Amygdala (tissue), 56 donors: ENCODE data around the gene ABCA8.
A peak's percentile ranks its signal among the peaks of the same experiment; 100 is the strongest.
"Not testable (repeated sequence)": the region's sequence is repeated elsewhere in the genome, so short reads cannot be mapped to it uniquely, and the experiment has no call there.

ENCODE experiments used
- DNase-seq, 56 donors: peaks; one replicate each; lab custom pipeline; 2025; lab: John Stamatoyannopoulos, UW

The ABCA8 gene

GRCh38 chr17:68944435-68945035 is 10.7 kb downstream of the ABCA8 start:
- no peak for DNase-seq

GRCh38 chr17:68943812-68944182 is 11.4 kb downstream of the ABCA8 start:
- DNase-seq = not testable (repeated sequence)

GRCh38 chr17:68943123-68943811 is 11.9 kb downstream of the ABCA8 start:
- no peak for DNase-seq

GRCh38 chr17:68942389-68942788 is 12.8 kb downstream of the ABCA8 start:
- no peak for DNase-seq

- DNase-seq = no peak
These were observed 13.4 kb downstream of the ABCA8 start for GRCh38 chr17:68941761-68942160.

- no peak for DNase-seq
These were observed 16.0 kb downstream of the ABCA8 start for GRCh38 chr17:68939195-68939594.

- no peak for DNase-seq
These were observed 17.2 kb downstream of the ABCA8 start for GRCh38 chr17:68937890-68938514.

GRCh38 chr17:68927516-68927915 is 27.7 kb downstream of the ABCA8 start:
- no peak for DNase-seq

- DNase-seq = no peak
These were observed 30.1 kb downstream of the ABCA8 start for GRCh38 chr17:68924793-68925720.

- peak in 1 of 56 donors; percentile 3 for DNase-seq
These were observed 44.3 kb downstream of the ABCA8 start for GRCh38 chr17:68910789-68911431.

- peak in 53 of 56 donors; percentile 3 to 84 (median 54) for DNase-seq
These were observed 44.9 kb downstream of the ABCA8 start for GRCh38 chr17:68910251-68910705.

- DNase-seq = peak in 3 of 56 donors; percentile 3 to 54 (median 18)
These were observed 46.1 kb downstream of the ABCA8 start for GRCh38 chr17:68909066-68909465.

GRCh38 chr17:68908045-68908444 is 47.1 kb downstream of the ABCA8 start:
- no peak for DNase-seq

GRCh38 chr17:68906638-68907037 is 48.6 kb downstream of the ABCA8 start:
- peak in 3 of 56 donors; percentile 0 to 35 (median 2) for DNase-seq

GRCh38 chr17:68903286-68903685 is 51.9 kb downstream of the ABCA8 start:
- no peak for DNase-seq

- no peak for DNase-seq
These were observed 57.6 kb downstream of the ABCA8 start for GRCh38 chr17:68897557-68897956.

GRCh38 chr17:68892658-68893057 is 62.5 kb downstream of the ABCA8 start:
- DNase-seq = no peak

- no peak for DNase-seq
These were observed 63.0 kb downstream of the ABCA8 start for GRCh38 chr17:68892193-68892592.

- no peak for DNase-seq
These were observed 68.8 kb downstream of the ABCA8 start for GRCh38 chr17:68886401-68886800.

GRCh38 chr17:68884888-68885287 is 70.3 kb downstream of the ABCA8 start:
- no peak for DNase-seq
